ACHN (cell line): ENCODE measurements around the gene MEMO1.

ENCODE experiments used
- DNase-seq: peaks from one replicate; pipeline ENCODE4 v3.0.0-alpha.2; 2015
- in situ Hi-C: cut with HindIII; loops from 2 replicates; pipeline ENCODE4 v1.10.0; 2017; ENCODE audit warnings: low sequenced_read_pairs, low pct_ligation_motif_present, low pct_unique_long_range_greater_than_20kb

MEMO1 gene

GRCh38 chr2:32002406-32002805 lies 8.4 kb downstream of the MEMO1 start:
- in situ Hi-C loops, result no loop called here
- DNase-seq, result no peak

GRCh38 chr2:31999438-31999837 lies 11.4 kb downstream of the MEMO1 start:
- in situ Hi-C loops, result no loop called here
- DNase-seq, result no peak

- in situ Hi-C loops, result no loop called here
- no peak for DNase-seq
Measured at GRCh38 chr2:31998731-31999383, 12.0 kb downstream of the MEMO1 start.

- DNase-seq, result no peak
- in situ Hi-C loops, result no loop called here
Measured at GRCh38 chr2:31997653-31998052, 13.2 kb downstream of the MEMO1 start.

- no peak for DNase-seq
- in situ Hi-C loops, result no loop called here
Measured at GRCh38 chr2:31996571-31997150, 14.1 kb downstream of the MEMO1 start.

GRCh38 chr2:31992934-31993333 lies 17.9 kb downstream of the MEMO1 start:
- in situ Hi-C loops, result no loop called here
- peak; percentile 27 for DNase-seq

- peak; percentile 32 for DNase-seq
- in situ Hi-C loops, result no loop called here
Measured at GRCh38 chr2:31992025-31992579, 18.7 kb downstream of the MEMO1 start.

- in situ Hi-C loops, result no loop called here
- no peak for DNase-seq
Measured at GRCh38 chr2:31989946-31990345, 20.9 kb downstream of the MEMO1 start.

GRCh38 chr2:31987454-31988220 lies 23.2 kb downstream of the MEMO1 start:
- peak; percentile 12 for DNase-seq
- in situ Hi-C loops, result no loop called here

GRCh38 chr2:31986906-31987305 lies 23.9 kb downstream of the MEMO1 start:
- DNase-seq, result no peak
- in situ Hi-C loops, result no loop called here

GRCh38 chr2:31983762-31984467 lies 26.9 kb downstream of the MEMO1 start:
- in situ Hi-C loops, result no loop called here
- no peak for DNase-seq

GRCh38 chr2:31980674-31981356 lies 30.0 kb downstream of the MEMO1 start:
- DNase-seq, result peak; percentile 54
- in situ Hi-C loops, result no loop called here

GRCh38 chr2:31979956-31980355 lies 30.9 kb downstream of the MEMO1 start:
- DNase-seq, result no peak
- in situ Hi-C loops, result no loop called here

GRCh38 chr2:31979018-31979417 lies 31.8 kb downstream of the MEMO1 start:
- in situ Hi-C loops, result no loop called here
- no peak for DNase-seq

- in situ Hi-C loops, result no loop called here
Measured at GRCh38 chr2:31978436-31978835, 32.4 kb downstream of the MEMO1 start.

GRCh38 chr2:31973665-31974064 lies 37.1 kb downstream of the MEMO1 start:
- in situ Hi-C loops, result no loop called here

More at GRCh38 chr2:31978436-31978835, 32.4 kb downstream of the MEMO1 start:
- DNase-seq, result no peak

GRCh38 chr2:31972059-31972458 lies 38.7 kb downstream of the MEMO1 start:
- in situ Hi-C loops, result no loop called here
- DNase-seq, result no peak

More at GRCh38 chr2:31973665-31974064, 37.1 kb downstream of the MEMO1 start:
- DNase-seq, result no peak

- in situ Hi-C loops, result no loop called here
- DNase-seq, result no peak
Measured at GRCh38 chr2:31969178-31969577, 41.6 kb downstream of the MEMO1 start.
